Measurements from ENCODE around the gene IQCN.

IQCN gene

GRCh38 chr19:18219911-18220631, 54.2 kb downstream of the IQCN start:
- H3K4me3 ChIP-seq (replicated peaks; ENCODE audit: insufficient read depth, low read length), result no peak overlapping the region
- peaks cover 24% of the 10 kb centered on the region for H3K27me3 ChIP-seq (ENCODE audit: insufficient read depth, poor library complexity, severe bottlenecking)
- DNase-seq (ENCODE audit: low read depth in 1 of 2, low spot score in 1 of 2), result no peak
- no peak overlapping the region for H3K27ac ChIP-seq (replicated peaks)
- TF ChIP-seq SPI1 (IDR thresholded peaks at IDR 0.05; ENCODE audit: borderline replicate concordance, low read depth) (no peak), REST (IDR thresholded peaks at IDR 0.05; ENCODE audit: insufficient replicate concordance, low read depth) (no peak), GABPA (IDR thresholded peaks at IDR 0.05; ENCODE audit: low read depth) (no peak), CTCF (IDR thresholded peaks at IDR 0.05; ENCODE audit: insufficient read depth, low read length) (no peak), POLR2AphosphoS5 (IDR thresholded peaks at IDR 0.05; ENCODE audit: low read depth) (no peak)

GRCh38 chr19:18218600-18218999, 55.7 kb downstream of the IQCN start:
- no peak overlapping the region for H3K27ac ChIP-seq (replicated peaks)
- no peak for DNase-seq (ENCODE audit: low read depth in 1 of 2, low spot score in 1 of 2)
- no peak overlapping the region for H3K4me3 ChIP-seq (replicated peaks; ENCODE audit: insufficient read depth, low read length)
- H3K27me3 ChIP-seq (ENCODE audit: insufficient read depth, poor library complexity, severe bottlenecking), result peaks cover 20% of the 10 kb centered on the region
- no peak for TF ChIP-seq CTCF (IDR thresholded peaks at IDR 0.05; ENCODE audit: insufficient read depth, low read length)
- no peak for TF ChIP-seq GABPA (IDR thresholded peaks at IDR 0.05; ENCODE audit: low read depth)
- no peak for TF ChIP-seq REST (IDR thresholded peaks at IDR 0.05; ENCODE audit: insufficient replicate concordance, low read depth)
- TF ChIP-seq POLR2AphosphoS5 (IDR thresholded peaks at IDR 0.05; ENCODE audit: low read depth), result no peak

- no peak for DNase-seq (ENCODE audit: low read depth in 1 of 2, low spot score in 1 of 2)
- TF ChIP-seq REST (IDR thresholded peaks at IDR 0.05; ENCODE audit: insufficient replicate concordance, low read depth), result no peak
- no peak for TF ChIP-seq GABPA (IDR thresholded peaks at IDR 0.05; ENCODE audit: low read depth)
- TF ChIP-seq CTCF (IDR thresholded peaks at IDR 0.05; ENCODE audit: insufficient read depth, low read length), result no peak
- no peak for TF ChIP-seq POLR2AphosphoS5 (IDR thresholded peaks at IDR 0.05; ENCODE audit: low read depth)
- TF ChIP-seq SPI1 (IDR thresholded peaks at IDR 0.05; ENCODE audit: borderline replicate concordance, low read depth), result no peak
- no peak overlapping the region for H3K4me3 ChIP-seq (replicated peaks; ENCODE audit: insufficient read depth, low read length)
- H3K27ac ChIP-seq (replicated peaks), result no peak overlapping the region
- peaks cover 20% of the 10 kb centered on the region for H3K27me3 ChIP-seq (ENCODE audit: insufficient read depth, poor library complexity, severe bottlenecking)
Measured at GRCh38 chr19:18218159-18218558, 56.1 kb downstream of the IQCN start.
